Endothelial cell (in vitro differentiated cells): ENCODE data around the gene VOPP1. TPM values are rescaled to one million over a fixed set of nuclear protein-coding genes. Genes with fewer than 3 reads are reported as not detected.
A peak's percentile ranks its signal among the peaks of the same experiment; 100 is the strongest.

ENCODE experiments used
- DNase-seq: peaks from one replicate; pipeline ENCODE4 v3.0.0; 2021; ENCODE audit warnings: low spot score
- H3K27ac Mint-ChIP-seq: one replicate; pipeline ENCODE4 v1.8.0; 2021; ENCODE audit warnings: mixed read lengths, inconsistent platforms; ENCODE audit not compliant: unreplicated experiment
- H3K27me3 Mint-ChIP-seq: one replicate; pipeline ENCODE4 v1.8.0; 2021; ENCODE audit warnings: mild to moderate bottlenecking, moderate library complexity, mixed read lengths, inconsistent platforms; ENCODE audit not compliant: unreplicated experiment
- H3K36me3 Mint-ChIP-seq: one replicate; pipeline ENCODE4 v1.8.0; 2021; ENCODE audit warnings: mild to moderate bottlenecking, low read depth, mixed read lengths, inconsistent platforms; ENCODE audit not compliant: unreplicated experiment
- H3K4me1 Mint-ChIP-seq: one replicate; pipeline ENCODE4 v1.8.0; 2021; ENCODE audit warnings: mild to moderate bottlenecking, mixed read lengths, inconsistent platforms; ENCODE audit not compliant: unreplicated experiment
- H3K4me3 Mint-ChIP-seq: one replicate; pipeline ENCODE4 v1.8.0; 2021; ENCODE audit warnings: mild to moderate bottlenecking, mixed read lengths, inconsistent platforms; ENCODE audit not compliant: unreplicated experiment
- H3K9me3 Mint-ChIP-seq: one replicate; pipeline ENCODE4 v1.8.0; 2021; ENCODE audit warnings: mixed read lengths, inconsistent platforms; ENCODE audit not compliant: unreplicated experiment
- total RNA-seq: library from RNA; stranded (reverse); fragmentation: NEBNext Ultra II Directional; extraction: Animal tissue kit (Norgen Biotek cat#: 25700); gene quantifications from one replicate; pipeline ENCODE4 v1.2.1, GENCODE V29; 2021; ENCODE audit not compliant: unreplicated experiment
- TF ChIP-seq, protein P1 (sequence below): fragments of 200-600 bp; sonication (generic); IDR thresholded peaks from one replicate; pipeline ENCODE4 v1.5.0; 2021; ENCODE audit warnings: antibody characterized with exemption; ENCODE audit not compliant: unreplicated experiment

VOPP1 gene
- total RNA-seq, 1 donor from 2014 or later: 54.2 TPM

- peaks cover 29% of the 10 kb centered on the region for H3K4me1 Mint-ChIP-seq
- H3K36me3 Mint-ChIP-seq: no peaks in the 10 kb centered on the region
- H3K27ac Mint-ChIP-seq: peak overlapping the region; percentile 20
- H3K27me3 Mint-ChIP-seq: peaks cover 1% of the 10 kb centered on the region
- no peak for DNase-seq
- TF ChIP-seq, protein P1, sequence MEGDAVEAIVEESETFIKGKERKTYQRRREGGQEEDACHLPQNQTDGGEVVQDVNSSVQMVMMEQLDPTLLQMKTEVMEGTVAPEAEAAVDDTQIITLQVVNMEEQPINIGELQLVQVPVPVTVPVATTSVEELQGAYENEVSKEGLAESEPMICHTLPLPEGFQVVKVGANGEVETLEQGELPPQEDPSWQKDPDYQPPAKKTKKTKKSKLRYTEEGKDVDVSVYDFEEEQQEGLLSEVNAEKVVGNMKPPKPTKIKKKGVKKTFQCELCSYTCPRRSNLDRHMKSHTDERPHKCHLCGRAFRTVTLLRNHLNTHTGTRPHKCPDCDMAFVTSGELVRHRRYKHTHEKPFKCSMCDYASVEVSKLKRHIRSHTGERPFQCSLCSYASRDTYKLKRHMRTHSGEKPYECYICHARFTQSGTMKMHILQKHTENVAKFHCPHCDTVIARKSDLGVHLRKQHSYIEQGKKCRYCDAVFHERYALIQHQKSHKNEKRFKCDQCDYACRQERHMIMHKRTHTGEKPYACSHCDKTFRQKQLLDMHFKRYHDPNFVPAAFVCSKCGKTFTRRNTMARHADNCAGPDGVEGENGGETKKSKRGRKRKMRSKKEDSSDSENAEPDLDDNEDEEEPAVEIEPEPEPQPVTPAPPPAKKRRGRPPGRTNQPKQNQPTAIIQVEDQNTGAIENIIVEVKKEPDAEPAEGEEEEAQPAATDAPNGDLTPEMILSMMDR: no peak
- H3K9me3 Mint-ChIP-seq: no peaks in the 10 kb centered on the region
- H3K4me3 Mint-ChIP-seq: no peak overlapping the region
Observed at GRCh38 chr7:55549457-55549856, 22.8 kb downstream of the VOPP1 start.

DNA sequence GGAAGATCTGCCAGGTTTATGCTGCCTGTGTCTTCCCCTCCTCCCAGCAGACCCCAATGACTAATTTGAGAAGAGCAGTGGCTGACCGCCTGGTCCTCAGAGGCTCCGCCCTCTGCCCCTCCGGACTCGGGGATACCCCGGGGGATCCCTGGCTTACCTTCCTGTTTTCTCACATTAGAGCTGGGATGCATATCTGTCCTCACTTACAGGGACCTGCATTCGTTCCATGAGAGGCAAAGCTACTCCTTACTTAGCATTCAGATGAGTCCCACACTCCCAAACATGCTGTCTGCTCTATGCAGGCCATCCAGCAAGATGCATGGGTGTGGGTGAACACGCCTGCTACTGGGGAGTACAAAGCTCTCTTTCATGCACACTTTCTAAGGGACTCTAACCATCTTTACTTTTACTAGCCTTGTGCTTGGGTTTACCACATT lies 24.0 kb downstream of the VOPP1 start:
- H3K4me3 Mint-ChIP-seq: no peak overlapping the region
- no peaks in the 10 kb centered on the region for H3K27me3 Mint-ChIP-seq
- H3K36me3 Mint-ChIP-seq: no peaks in the 10 kb centered on the region
- H3K4me1 Mint-ChIP-seq: peaks cover 18% of the 10 kb centered on the region
- TF ChIP-seq, protein P1: no peak
- DNase-seq: no peak
- H3K9me3 Mint-ChIP-seq: no peaks in the 10 kb centered on the region
- H3K27ac Mint-ChIP-seq: no peak overlapping the region

DNA sequence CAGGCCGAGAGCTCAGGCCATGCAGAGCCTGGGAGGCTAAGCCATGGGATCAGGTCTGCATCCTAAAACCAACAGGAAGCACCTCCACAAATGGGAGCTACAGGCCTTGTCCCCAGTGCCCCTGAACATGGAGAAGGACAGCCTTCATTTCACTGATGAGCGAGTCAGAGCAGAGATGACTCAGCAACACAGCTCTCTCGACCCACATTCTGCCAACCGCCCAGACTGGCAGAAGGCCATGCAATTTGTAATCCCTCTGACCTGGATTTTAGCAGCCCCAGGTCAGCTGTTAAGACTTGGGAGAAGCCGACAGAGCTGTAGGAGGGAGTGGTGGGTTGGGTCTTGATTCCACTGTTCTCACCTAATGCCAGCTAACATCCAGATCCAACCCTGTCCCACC lies 25.5 kb downstream of the VOPP1 start:
- no peaks in the 10 kb centered on the region for H3K36me3 Mint-ChIP-seq
- TF ChIP-seq, protein P1: no peak
- no peaks in the 10 kb centered on the region for H3K9me3 Mint-ChIP-seq
- DNase-seq: no peak
- peaks cover 13% of the 10 kb centered on the region for H3K4me1 Mint-ChIP-seq
- H3K27me3 Mint-ChIP-seq: no peaks in the 10 kb centered on the region
- no peak overlapping the region for H3K27ac Mint-ChIP-seq
- no peak overlapping the region for H3K4me3 Mint-ChIP-seq

GRCh38 chr7:55545496-55545895 lies 26.8 kb downstream of the VOPP1 start:
- peaks cover 8% of the 10 kb centered on the region for H3K4me1 Mint-ChIP-seq
- no peaks in the 10 kb centered on the region for H3K36me3 Mint-ChIP-seq
- H3K27me3 Mint-ChIP-seq: no peaks in the 10 kb centered on the region
- TF ChIP-seq, protein P1: no peak
- no peak overlapping the region for H3K4me3 Mint-ChIP-seq
- DNase-seq: no peak
- no peak overlapping the region for H3K27ac Mint-ChIP-seq
- H3K9me3 Mint-ChIP-seq: no peaks in the 10 kb centered on the region

DNA sequence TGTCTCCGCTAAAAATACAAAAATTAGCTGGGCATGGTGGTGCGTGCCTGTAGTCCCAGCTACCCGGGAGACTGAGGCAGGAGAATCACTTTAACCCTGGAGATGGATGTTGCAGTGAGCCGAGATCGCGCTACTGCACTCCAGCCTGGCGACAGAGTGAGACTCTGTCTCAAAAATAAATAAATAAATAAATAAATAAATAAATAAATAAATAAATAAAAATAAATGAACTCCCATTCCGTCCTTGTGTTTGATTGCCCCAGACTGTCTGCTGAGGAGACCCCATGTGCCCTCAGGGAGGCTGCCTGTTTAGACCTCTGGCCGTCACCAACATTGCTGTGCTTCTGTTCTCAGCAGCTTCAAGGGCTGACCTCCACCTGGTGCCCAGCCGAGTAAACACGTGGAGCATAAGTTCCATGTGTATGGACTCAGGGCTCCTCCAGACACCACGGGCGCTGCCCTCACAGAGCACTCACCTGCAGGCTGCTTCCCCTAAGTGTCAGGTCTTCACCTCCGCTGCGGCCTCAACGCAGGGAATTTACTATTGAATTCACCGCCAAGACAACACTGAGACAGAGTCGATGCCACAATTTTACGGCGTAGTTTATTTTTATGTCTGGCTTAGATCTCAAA lies 32.0 kb downstream of the VOPP1 start:
- H3K4me3 Mint-ChIP-seq: no peak overlapping the region

More for the DNA sequence above, 32.0 kb downstream of the VOPP1 start:
- Mint-ChIP-seq H3K9me3 (no peaks in the 10 kb centered on the region), H3K4me1 (peaks cover 25% of the 10 kb centered on the region), H3K27ac (no peak overlapping the region), H3K36me3 (no peaks in the 10 kb centered on the region), H3K27me3 (peaks cover 11% of the 10 kb centered on the region)
- TF ChIP-seq, protein P1: no peak
- DNase-seq: no peak
